A673 (cell line): ENCODE results near the gene OR7D4.

Experiments
- EZH2 ChIP-seq: fragments of 200-600 bp; sonication (generic); IDR thresholded peaks from 2 replicates; pipeline ENCODE4 v1.6.1; 2017; ENCODE audit warnings: borderline replicate concordance, low read depth, mild to moderate bottlenecking, mixed read lengths, antibody characterized with exemption, low read length; ENCODE audit not compliant: poor library complexity, severe bottlenecking
- TF ChIP-seq, protein P1 (sequence below): fragments of 300-800, 200-600 bp; sonication (generic); conservative IDR thresholded peaks from 2 replicates; pipeline ENCODE4 v1.5.1; 2017; ENCODE audit warnings: low read depth, mild to moderate bottlenecking, antibody characterized with exemption, low read length, moderate library complexity, mixed read lengths

DNA sequence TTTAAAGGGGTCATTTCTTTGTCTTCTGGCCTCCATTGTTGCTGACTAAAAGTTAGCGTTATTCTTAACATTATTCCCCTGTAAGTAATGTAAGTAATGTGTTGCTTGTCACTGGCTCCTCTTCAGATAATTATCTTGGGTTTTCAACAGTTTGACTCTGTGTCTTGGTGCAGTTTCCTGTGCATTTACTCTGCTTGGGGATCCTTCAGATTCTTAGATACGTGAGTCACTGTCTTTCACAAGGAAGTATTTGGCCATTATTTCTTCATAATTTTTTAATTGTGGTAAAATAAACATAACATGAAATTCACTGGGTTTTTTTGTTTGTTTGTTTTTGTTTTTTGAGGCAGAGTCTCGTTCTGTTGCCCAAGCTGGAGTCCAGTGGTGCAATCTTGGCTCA lies 54.1 kb downstream of the OR7D4 start:
- TF ChIP-seq, protein P1, sequence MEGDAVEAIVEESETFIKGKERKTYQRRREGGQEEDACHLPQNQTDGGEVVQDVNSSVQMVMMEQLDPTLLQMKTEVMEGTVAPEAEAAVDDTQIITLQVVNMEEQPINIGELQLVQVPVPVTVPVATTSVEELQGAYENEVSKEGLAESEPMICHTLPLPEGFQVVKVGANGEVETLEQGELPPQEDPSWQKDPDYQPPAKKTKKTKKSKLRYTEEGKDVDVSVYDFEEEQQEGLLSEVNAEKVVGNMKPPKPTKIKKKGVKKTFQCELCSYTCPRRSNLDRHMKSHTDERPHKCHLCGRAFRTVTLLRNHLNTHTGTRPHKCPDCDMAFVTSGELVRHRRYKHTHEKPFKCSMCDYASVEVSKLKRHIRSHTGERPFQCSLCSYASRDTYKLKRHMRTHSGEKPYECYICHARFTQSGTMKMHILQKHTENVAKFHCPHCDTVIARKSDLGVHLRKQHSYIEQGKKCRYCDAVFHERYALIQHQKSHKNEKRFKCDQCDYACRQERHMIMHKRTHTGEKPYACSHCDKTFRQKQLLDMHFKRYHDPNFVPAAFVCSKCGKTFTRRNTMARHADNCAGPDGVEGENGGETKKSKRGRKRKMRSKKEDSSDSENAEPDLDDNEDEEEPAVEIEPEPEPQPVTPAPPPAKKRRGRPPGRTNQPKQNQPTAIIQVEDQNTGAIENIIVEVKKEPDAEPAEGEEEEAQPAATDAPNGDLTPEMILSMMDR = no peak
- TF ChIP-seq EZH2 = no peak
